IMR-90 (cell line): ENCODE measurements around the gene GPR137. TPM values are rescaled to one million over a fixed set of nuclear protein-coding genes. Genes with fewer than 3 reads are reported as not detected.

Experiments used
- ATAC-seq: fragments of 200-7000 bp; cut with Tn5 transposase; 2 replicates; pipeline ENCODE4 v1.9.1; 2020; ENCODE audit warnings: low read depth, mild to moderate bottlenecking, moderate library complexity
- BruUV-seq: library from RNA; stranded (reverse); fragments of 400-500 nt; replicated peaks from 2 replicates; lab custom pipeline; 2021; lab: Mats Ljungman, UMichigan
- CTCF ChIA-PET: fragments of 300-600 bp; formaldehyde crosslinking; extraction: SDS; loops from one replicate; lab custom pipeline; 2021; ENCODE audit warnings: antibody characterized with exemption; lab: Yijun Ruan, JAX
- POLR2A ChIA-PET: fragments of 300-600 bp; sonication (Branson Sonifier 250); formaldehyde crosslinking; loops from one replicate; lab custom pipeline; 2022; ENCODE audit warnings: antibody characterized with exemption; ENCODE audit not compliant: unreplicated experiment; lab: Charles Lee
- DNase-seq: peaks from one replicate; pipeline ENCODE4 v3.0.0; 2013
- H2AFZ ChIP-seq: replicated peaks from 2 replicates; pipeline ENCODE3; 2013; ENCODE audit warnings: low read length, mild to moderate bottlenecking; ENCODE audit not compliant: poor library complexity
- H2AK5ac ChIP-seq: 2 replicates; pipeline ENCODE4 v1.6.1; 2013; ENCODE audit warnings: low read depth, low read length, inconsistent platforms
- H2AK9ac ChIP-seq: replicated peaks from 2 replicates; pipeline ENCODE3; 2013; ENCODE audit warnings: mild to moderate bottlenecking, low read depth, low read length, moderate library complexity; ENCODE audit not compliant: poor library complexity
- H2BK120ac ChIP-seq: 2 replicates; pipeline ENCODE4 v1.6.1; 2013; ENCODE audit warnings: low read depth, low read length, inconsistent platforms
- H2BK15ac ChIP-seq: 3 replicates; pipeline ENCODE4 v1.6.1; 2013; ENCODE audit warnings: low read depth, low read length, inconsistent platforms
- H2BK20ac ChIP-seq: 2 replicates; pipeline ENCODE4 v1.6.1; 2013; ENCODE audit warnings: low read depth, mild to moderate bottlenecking, inconsistent platforms, low read length, moderate library complexity
- H2BK5ac ChIP-seq: 2 replicates; pipeline ENCODE4 v1.6.1; 2013; ENCODE audit warnings: mild to moderate bottlenecking, low read depth, low read length, inconsistent platforms; ENCODE audit not compliant: poor library complexity, severe bottlenecking
- H3K14ac ChIP-seq: replicated peaks from 2 replicates; pipeline ENCODE4 v1.6.1; 2013; ENCODE audit warnings: low read depth, low read length, inconsistent platforms
- H3K18ac ChIP-seq: 2 replicates; pipeline ENCODE4 v1.6.1; 2013; ENCODE audit warnings: low read depth, low read length, control low read depth
- H3K23ac ChIP-seq: 2 replicates; pipeline ENCODE4 v1.6.1; 2013; ENCODE audit warnings: low read depth, low read length, inconsistent platforms
- H3K27ac ChIP-seq: 2 replicates; pipeline ENCODE4 v1.5.1; 2013; ENCODE audit warnings: mild to moderate bottlenecking, control low read depth, low read length; ENCODE audit not compliant: insufficient read depth
- H3K27me3 ChIP-seq: 2 replicates; pipeline ENCODE4 v1.6.1; 2013; ENCODE audit warnings: low read length; ENCODE audit not compliant: control insufficient read depth, insufficient read depth
- H3K36me3 ChIP-seq: 2 replicates; pipeline ENCODE4 v1.6.1; 2013; ENCODE audit warnings: low read length, mixed read lengths; ENCODE audit not compliant: control insufficient read depth, insufficient read depth
- H3K4ac ChIP-seq: 2 replicates; pipeline ENCODE4 v1.6.1; 2013; ENCODE audit warnings: low read depth, low read length, inconsistent platforms
- H3K4me1 ChIP-seq: 2 replicates; pipeline ENCODE4 v1.6.1; 2013; ENCODE audit warnings: low read length, mixed read lengths; ENCODE audit not compliant: control insufficient read depth, insufficient read depth
- H3K4me2 ChIP-seq: 2 replicates; pipeline ENCODE4 v1.6.1; 2013; ENCODE audit warnings: low read depth, mild to moderate bottlenecking, control low read depth, low read length, moderate library complexity
- H3K4me3 ChIP-seq: 2 replicates; pipeline ENCODE4 v1.5.1; 2013; ENCODE audit warnings: low read depth, mild to moderate bottlenecking, control low read depth, low read length, moderate library complexity; ENCODE audit not compliant: insufficient read depth
- H3K56ac ChIP-seq: 2 replicates; pipeline ENCODE4 v1.6.1; 2013; ENCODE audit warnings: low read length, inconsistent platforms; ENCODE audit not compliant: insufficient read depth; ENCODE audit errors: extremely low read depth
- H3K79me1 ChIP-seq, 2 experiments: 2 replicates each; pipeline ENCODE4 v1.6.1; 2013; ENCODE audit warnings: low read length in 2 of 2, inconsistent platforms in 1 of 2, low read depth in 1 of 2
- H3K9ac ChIP-seq: 2 replicates; pipeline ENCODE4 v1.6.1; 2013; ENCODE audit warnings: low read depth, low read length, control low read depth
- H3K9me1 ChIP-seq: 2 replicates; pipeline ENCODE4 v1.6.1; 2013; ENCODE audit warnings: low read length, inconsistent platforms; ENCODE audit not compliant: insufficient read depth
- H3K9me3 ChIP-seq: 2 replicates; pipeline ENCODE4 v1.6.1; 2013; ENCODE audit warnings: low read length; ENCODE audit not compliant: control insufficient read depth, insufficient read depth
- H4K20me1 ChIP-seq: 2 replicates; pipeline ENCODE4 v1.6.1; 2013; ENCODE audit warnings: low read length, inconsistent platforms; ENCODE audit not compliant: insufficient read depth
- H4K5ac ChIP-seq: 2 replicates; pipeline ENCODE4 v1.6.1; 2013; ENCODE audit warnings: mild to moderate bottlenecking, low read depth, low read length, control low read depth
- H4K8ac ChIP-seq, 2 experiments: 2 replicates each; pipeline ENCODE4 v1.6.1; 2013; ENCODE audit warnings: low read depth in 2 of 2, low read length in 2 of 2, control low read depth in 1 of 2, inconsistent platforms in 1 of 2
- H4K91ac ChIP-seq: 2 replicates; pipeline ENCODE4 v1.6.1; 2013; ENCODE audit warnings: low read depth, low read length, inconsistent platforms; ENCODE audit not compliant: insufficient read depth
- BHLHE40 ChIP-seq: fragments of 150-350 bp; IDR thresholded peaks from 2 replicates; pipeline ENCODE4 v1.6.1; 2016; ENCODE audit warnings: mild to moderate bottlenecking, low read depth, low read length
- CEBPB ChIP-seq: IDR thresholded peaks from 2 replicates; pipeline ENCODE4 v1.6.1; 2012; ENCODE audit warnings: low read depth, low read length, improper control_type of control experiment
- CHD1 ChIP-seq: IDR thresholded peaks from 2 replicates; pipeline ENCODE4 v1.6.1; 2012; ENCODE audit warnings: low read depth, low read length, improper control_type of control experiment
- FOS ChIP-seq: fragments of 150-350 bp; IDR thresholded peaks from 2 replicates; pipeline ENCODE4 v1.6.1; 2016; ENCODE audit warnings: low read depth, low read length
- MAFK ChIP-seq: IDR thresholded peaks from 2 replicates; pipeline ENCODE4 v1.6.1; 2012; ENCODE audit warnings: low read depth, low read length, improper control_type of control experiment
- MAZ ChIP-seq: IDR thresholded peaks from 2 replicates; pipeline ENCODE4 v1.6.1; 2012; ENCODE audit warnings: low read depth, mild to moderate bottlenecking, low read length, improper control_type of control experiment, moderate library complexity, borderline replicate concordance
- MXI1 ChIP-seq: IDR thresholded peaks from 2 replicates; pipeline ENCODE4 v1.6.1; 2012; ENCODE audit warnings: low read depth, mild to moderate bottlenecking, low read length, moderate library complexity, borderline replicate concordance
- NFE2L2 ChIP-seq: fragments of 150-350 bp; IDR thresholded peaks from 2 replicates; pipeline ENCODE4 v1.6.1; 2016; ENCODE audit warnings: low read depth, mild to moderate bottlenecking, low read length
- POLR2A ChIP-seq: IDR thresholded peaks from 2 replicates; pipeline ENCODE4 v1.6.1; 2012; ENCODE audit warnings: mild to moderate bottlenecking, low read depth, low read length
- RCOR1 ChIP-seq: IDR thresholded peaks from 2 replicates; pipeline ENCODE4 v1.6.1; 2012; ENCODE audit warnings: mild to moderate bottlenecking, low read length, improper control_type of control experiment; ENCODE audit not compliant: insufficient replicate concordance
- RFX5 ChIP-seq: IDR thresholded peaks from 2 replicates; pipeline ENCODE4 v1.8.0; 2012; ENCODE audit warnings: low read depth, mild to moderate bottlenecking, low read length, moderate library complexity
- SMC3 ChIP-seq: fragments of 150-350 bp; IDR thresholded peaks from 2 replicates; pipeline ENCODE4 v1.6.1; 2016; ENCODE audit warnings: low read depth, mild to moderate bottlenecking, antibody characterized with exemption, low read length, moderate library complexity
- WGBS, 2 experiments: methylation state at CpG; one replicate each; pipeline versions ENCODE4 v1.1.5 to v1.1.7; 2013; ENCODE audit warnings: missing lambda C conversion rate in 2 of 2; ENCODE audit not compliant: insufficient read length in 1 of 2; ENCODE audit errors: extremely low coverage in 2 of 2; 5-methylcytosine and 5-hydroxymethylcytosine counted together
- dilution Hi-C: fragments of 300-500 bp; cut with HindIII; formaldehyde crosslinking; loops from one replicate; pipeline ENCODE4 v1.14.3; 2018; ENCODE audit warnings: low sequenced_read_pairs; ENCODE audit not compliant: unreplicated experiment
- in situ Hi-C: fragments of 300-500 bp; cut with MboI; formaldehyde crosslinking; loops from 3 replicates; pipeline ENCODE4 v1.14.3; 2019; ENCODE audit warnings: low sequenced_read_pairs, inconsistent platforms, mixed read lengths
- intact Hi-C: fragments of 100-400 bp; cut with micrococcal nuclease; formaldehyde crosslinking; loops from 2 replicates; pipeline ENCODE4 v1.10.0; 2022
- polyA plus RNA-seq, 3 experiments: library from polyadenylated mRNA; depleted of rRNA; stranded (reverse); fragments of >200 nt; gene quantifications; 2 replicates each; pipeline ENCODE4 v1.2.3, GENCODE V29; 2012; ENCODE audit warnings: low replicate concordance in 1 of 3
- total RNA-seq: library from RNA; depleted of rRNA; stranded (reverse); fragments of >200 nt; gene quantifications from 2 replicates; pipeline ENCODE4 v1.2.3, GENCODE V29; 2012
- TF ChIP-seq, protein P1 (sequence below): fragments of 150-350 bp; IDR thresholded peaks from 2 replicates; pipeline ENCODE4 v1.6.1; 2016; ENCODE audit warnings: low read depth, mild to moderate bottlenecking, low read length, moderate library complexity, borderline replicate concordance
- TF ChIP-seq, protein P2 (sequence below): conservative IDR thresholded peaks from 2 replicates; pipeline ENCODE4 v1.5.1; 2012; ENCODE audit warnings: mild to moderate bottlenecking, low read depth, low read length, improper control_type of control experiment
- TF ChIP-seq, protein P3 (sequence below): fragments of 150-350 bp; IDR thresholded peaks from 2 replicates; pipeline ENCODE4 v1.6.1; 2017; ENCODE audit warnings: mild to moderate bottlenecking, antibody characterized with exemption, low read length, low read depth

The GPR137 gene
- total and polyA plus RNA-seq, 2 of the 4 experiments (the other 2 are of a cell fraction): 3.6 to 26.0 TPM

DNA sequence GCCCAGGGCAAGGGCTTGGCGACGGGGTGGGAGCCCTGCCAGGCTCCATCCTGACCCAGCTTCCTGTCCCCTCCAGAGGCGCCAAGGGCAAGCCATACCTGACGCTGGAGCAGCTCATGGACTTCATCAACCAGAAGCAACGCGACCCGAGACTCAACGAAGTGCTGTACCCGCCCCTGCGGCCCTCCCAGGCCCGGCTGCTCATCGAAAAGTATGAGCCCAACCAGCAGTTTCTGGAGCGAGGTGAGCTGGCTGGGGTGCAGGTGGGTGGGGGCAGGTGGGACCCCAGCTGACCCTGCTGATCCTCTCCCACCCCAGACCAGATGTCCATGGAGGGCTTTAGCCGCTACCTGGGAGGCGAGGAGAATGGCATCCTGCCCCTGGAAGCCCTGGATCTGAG is 29.3 kb upstream of the GPR137 start:
- no peak overlapping the region for H3K23ac ChIP-seq
- H4K8ac ChIP-seq: no peak overlapping the region
- WGBS, 2 experiments: 94% methylated on average over 2 of the region's 15 CpGs; no CpG with 5 or more reads in 1 of the 2 experiments
- H3K4me1 ChIP-seq: peaks cover 7% of the 10 kb centered on the region
- ChIA-PET CTCF (no interaction called here), POLR2A (no interaction called here)
- no peak for ATAC-seq
- no peak overlapping the region for H2BK20ac ChIP-seq
- H3K9me1 ChIP-seq: no peaks in the 10 kb centered on the region
- H2BK5ac ChIP-seq: no peak overlapping the region
- intact Hi-C loops: no loop called here
- no peaks in the 10 kb centered on the region for H3K27me3 ChIP-seq
- no peak overlapping the region for H2AFZ ChIP-seq
- dilution Hi-C loops: no loop called here
- in situ Hi-C loops: no loop called here
- TF ChIP-seq RFX5: no peak
- TF ChIP-seq, protein P1, sequence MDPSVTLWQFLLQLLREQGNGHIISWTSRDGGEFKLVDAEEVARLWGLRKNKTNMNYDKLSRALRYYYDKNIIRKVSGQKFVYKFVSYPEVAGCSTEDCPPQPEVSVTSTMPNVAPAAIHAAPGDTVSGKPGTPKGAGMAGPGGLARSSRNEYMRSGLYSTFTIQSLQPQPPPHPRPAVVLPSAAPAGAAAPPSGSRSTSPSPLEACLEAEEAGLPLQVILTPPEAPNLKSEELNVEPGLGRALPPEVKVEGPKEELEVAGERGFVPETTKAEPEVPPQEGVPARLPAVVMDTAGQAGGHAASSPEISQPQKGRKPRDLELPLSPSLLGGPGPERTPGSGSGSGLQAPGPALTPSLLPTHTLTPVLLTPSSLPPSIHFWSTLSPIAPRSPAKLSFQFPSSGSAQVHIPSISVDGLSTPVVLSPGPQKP: no peak
- TF ChIP-seq NFE2L2: no peak
- no peak for TF ChIP-seq MXI1
- TF ChIP-seq FOS: no peak
- no peak for TF ChIP-seq SMC3
- no peak for TF ChIP-seq BHLHE40
- TF ChIP-seq CEBPB: no peak
- TF ChIP-seq MAZ: no peak
- TF ChIP-seq RCOR1: no peak
- TF ChIP-seq CHD1: no peak
- TF ChIP-seq, protein P2, sequence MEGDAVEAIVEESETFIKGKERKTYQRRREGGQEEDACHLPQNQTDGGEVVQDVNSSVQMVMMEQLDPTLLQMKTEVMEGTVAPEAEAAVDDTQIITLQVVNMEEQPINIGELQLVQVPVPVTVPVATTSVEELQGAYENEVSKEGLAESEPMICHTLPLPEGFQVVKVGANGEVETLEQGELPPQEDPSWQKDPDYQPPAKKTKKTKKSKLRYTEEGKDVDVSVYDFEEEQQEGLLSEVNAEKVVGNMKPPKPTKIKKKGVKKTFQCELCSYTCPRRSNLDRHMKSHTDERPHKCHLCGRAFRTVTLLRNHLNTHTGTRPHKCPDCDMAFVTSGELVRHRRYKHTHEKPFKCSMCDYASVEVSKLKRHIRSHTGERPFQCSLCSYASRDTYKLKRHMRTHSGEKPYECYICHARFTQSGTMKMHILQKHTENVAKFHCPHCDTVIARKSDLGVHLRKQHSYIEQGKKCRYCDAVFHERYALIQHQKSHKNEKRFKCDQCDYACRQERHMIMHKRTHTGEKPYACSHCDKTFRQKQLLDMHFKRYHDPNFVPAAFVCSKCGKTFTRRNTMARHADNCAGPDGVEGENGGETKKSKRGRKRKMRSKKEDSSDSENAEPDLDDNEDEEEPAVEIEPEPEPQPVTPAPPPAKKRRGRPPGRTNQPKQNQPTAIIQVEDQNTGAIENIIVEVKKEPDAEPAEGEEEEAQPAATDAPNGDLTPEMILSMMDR: no peak
- no peak for TF ChIP-seq POLR2A
- no peak for TF ChIP-seq MAFK
- TF ChIP-seq, protein P3, sequence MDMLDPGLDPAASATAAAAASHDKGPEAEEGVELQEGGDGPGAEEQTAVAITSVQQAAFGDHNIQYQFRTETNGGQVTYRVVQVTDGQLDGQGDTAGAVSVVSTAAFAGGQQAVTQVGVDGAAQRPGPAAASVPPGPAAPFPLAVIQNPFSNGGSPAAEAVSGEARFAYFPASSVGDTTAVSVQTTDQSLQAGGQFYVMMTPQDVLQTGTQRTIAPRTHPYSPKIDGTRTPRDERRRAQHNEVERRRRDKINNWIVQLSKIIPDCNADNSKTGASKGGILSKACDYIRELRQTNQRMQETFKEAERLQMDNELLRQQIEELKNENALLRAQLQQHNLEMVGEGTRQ: no peak
- no peak overlapping the region for H4K5ac ChIP-seq
- DNase-seq: no peak
- H3K56ac ChIP-seq: no peak overlapping the region
- no TSS peak for BruUV-seq
- no peak overlapping the region for H3K18ac ChIP-seq
- no peak overlapping the region for H3K4me2 ChIP-seq
- no peak overlapping the region for H3K27ac ChIP-seq
- H2AK9ac ChIP-seq: no peak overlapping the region
- H3K36me3 ChIP-seq: peaks cover 46% of the 10 kb centered on the region
- peaks cover 14 to 70% of the 10 kb centered on the region in 2 experiments for H3K79me1 ChIP-seq
- no peak overlapping the region for H2BK120ac ChIP-seq
- no peak overlapping the region for H2BK15ac ChIP-seq
- H4K91ac ChIP-seq: no peak overlapping the region
- no peak overlapping the region for H2AK5ac ChIP-seq
- H4K20me1 ChIP-seq: peaks cover 5% of the 10 kb centered on the region; the same call in 1 of the 2 replicates
- H3K4me3 ChIP-seq: no peak overlapping the region
- H3K9ac ChIP-seq: no peak overlapping the region
- no peaks in the 10 kb centered on the region for H3K9me3 ChIP-seq
- no peak overlapping the region for H3K14ac ChIP-seq
- H3K4ac ChIP-seq: no peak overlapping the region
